RWPE2 (cell line): ENCODE results near the gene NT5C1A.

Experiments used
- ATAC-seq: fragments of 200-7000 bp; cut with Tn5 transposase; 3 replicates; pipeline ENCODE4 v1.9.1; 2021; ENCODE audit warnings: low read depth
- DNase-seq: peaks from one replicate; pipeline ENCODE4 v3.0.0-alpha.2; 2020; ENCODE audit warnings: low spot score
- H3K27ac ChIP-seq: fragments of 450-650 bp; 2 replicates; pipeline ENCODE4 v1.5.1; 2017; ENCODE audit warnings: mild to moderate bottlenecking; ENCODE audit not compliant: poor library complexity, severe bottlenecking
- H3K27me3 ChIP-seq: fragments of 250-450 bp; sonication (Bioruptor Pico); 2 replicates; pipeline ENCODE4 v1.5.1; 2021; ENCODE audit warnings: mild to moderate bottlenecking, moderate library complexity; ENCODE audit not compliant: insufficient read depth, poor library complexity, severe bottlenecking
- H3K36me3 ChIP-seq: fragments of 250-450 bp; sonication (Bioruptor Pico); 2 replicates; pipeline ENCODE4 v1.5.1; 2020; ENCODE audit warnings: low read depth, mild to moderate bottlenecking, moderate library complexity
- H3K4me1 ChIP-seq: fragments of 250-450 bp; sonication (Bioruptor Pico); 2 replicates; pipeline ENCODE4 v1.5.1; 2021; ENCODE audit warnings: mild to moderate bottlenecking, moderate library complexity; ENCODE audit not compliant: insufficient read depth, poor library complexity, severe bottlenecking
- H3K4me3 ChIP-seq: fragments of 250-450 bp; sonication (Bioruptor Pico); 2 replicates; pipeline ENCODE4 v1.5.1; 2021; ENCODE audit warnings: mild to moderate bottlenecking, moderate library complexity; ENCODE audit not compliant: severe bottlenecking
- H3K9me3 ChIP-seq: fragments of 250-450 bp; sonication (Bioruptor Pico); 2 replicates; pipeline ENCODE4 v1.5.1; 2021; ENCODE audit warnings: mild to moderate bottlenecking, moderate library complexity; ENCODE audit not compliant: severe bottlenecking
- CTCF ChIP-seq: fragments of 450-650 bp; IDR thresholded peaks from one replicate; pipeline ENCODE4 v1.5.1; 2017; ENCODE audit warnings: mild to moderate bottlenecking, moderate library complexity; ENCODE audit not compliant: poor library complexity, severe bottlenecking

NT5C1A gene

GRCh38 chr1:39676948-39677548, 5.1 kb upstream of the NT5C1A start:
- H3K27me3 ChIP-seq = peaks cover 6% of the 10 kb centered on the region
- peak; percentile 42; the same call in 1 of the 3 replicates for ATAC-seq

GRCh38 chr1:39675220-39675619, 3.3 kb upstream of the NT5C1A start:
- H3K36me3 ChIP-seq = no peaks in the 10 kb centered on the region
- no peak overlapping the region for H3K4me3 ChIP-seq
- peaks cover 11% of the 10 kb centered on the region for H3K4me1 ChIP-seq
- H3K27ac ChIP-seq = no peak overlapping the region
- DNase-seq (no peak), ATAC-seq (peak; percentile 63)
- TF ChIP-seq CTCF = no peak
- H3K27me3 ChIP-seq = peaks cover 24% of the 10 kb centered on the region
- no peaks in the 10 kb centered on the region for H3K9me3 ChIP-seq

More at GRCh38 chr1:39676948-39677548, 5.1 kb upstream of the NT5C1A start:
- DNase-seq = no peak
- H3K36me3 ChIP-seq = no peaks in the 10 kb centered on the region
- no peak for TF ChIP-seq CTCF
- H3K9me3 ChIP-seq = no peaks in the 10 kb centered on the region
- H3K4me1 ChIP-seq = peaks cover 11% of the 10 kb centered on the region
- H3K4me3 ChIP-seq = no peak overlapping the region
- H3K27ac ChIP-seq = peak overlapping the region; percentile 8

GRCh38 chr1:39673215-39673614, 1.3 kb upstream of the NT5C1A start:
- Histone ChIP-seq H3K36me3 (no peaks in the 10 kb centered on the region), H3K4me1 (peaks cover 11% of the 10 kb centered on the region), H3K9me3 (no peaks in the 10 kb centered on the region), H3K27me3 (peaks cover 27% of the 10 kb centered on the region), H3K27ac (no peak overlapping the region), H3K4me3 (no peak overlapping the region)
- TF ChIP-seq CTCF = no peak
- DNase-seq (no peak), ATAC-seq (no peak)

GRCh38 chr1:39672551-39672947, 642 bp upstream of the NT5C1A start:
- Histone ChIP-seq H3K27ac (no peak overlapping the region), H3K9me3 (no peaks in the 10 kb centered on the region), H3K27me3 (peaks cover 27% of the 10 kb centered on the region), H3K4me1 (peaks cover 11% of the 10 kb centered on the region), H3K4me3 (no peak overlapping the region), H3K36me3 (no peaks in the 10 kb centered on the region)
- TF ChIP-seq CTCF = peak; percentile 49
- ATAC-seq (no peak), DNase-seq (no peak)

GRCh38 chr1:39671433-39671792, 494 bp downstream of the NT5C1A start:
- DNase-seq (no peak), ATAC-seq (no peak; the same call in 2 of the 3 replicates)
- H3K27me3 ChIP-seq = peaks cover 27% of the 10 kb centered on the region
- H3K4me1 ChIP-seq = peaks cover 3% of the 10 kb centered on the region
- no peaks in the 10 kb centered on the region for H3K9me3 ChIP-seq
- peak overlapping the region; percentile 26 for H3K4me3 ChIP-seq
- H3K36me3 ChIP-seq = no peaks in the 10 kb centered on the region
- H3K27ac ChIP-seq = no peak overlapping the region
- TF ChIP-seq CTCF = no peak
